Right forelimb (tissue), 1 donor: ENCODE results near the gene OR7G1.
"Not testable (repeated sequence)": the region's sequence is repeated elsewhere in the genome, so short reads cannot be mapped to it uniquely, and the experiment has no call there.

Experiments
- DNase-seq: peaks from one replicate; pipeline ENCODE4 v3.0.0-alpha.2; 2018

The OR7G1 gene

DNA sequence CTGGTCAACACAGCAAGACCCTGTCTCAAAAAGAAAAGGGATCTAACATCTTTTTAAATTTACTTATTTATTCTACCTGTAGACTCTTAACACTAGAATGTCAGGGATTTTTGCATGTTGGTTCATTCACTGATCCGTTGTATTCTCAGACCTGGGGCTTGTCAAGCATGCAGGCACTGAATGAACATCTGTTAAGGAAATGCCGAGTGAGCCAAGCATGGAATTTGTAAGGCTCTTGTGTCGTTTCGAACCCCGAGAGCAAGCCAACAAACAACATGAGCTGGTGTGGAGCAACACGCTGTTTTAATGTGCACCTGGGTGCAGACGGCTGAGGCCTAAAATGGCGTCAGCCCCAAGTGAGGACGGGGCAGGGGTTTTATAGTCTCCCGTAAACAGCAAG lies 38.7 kb downstream of the OR7G1 start:
- DNase-seq: no peak

DNA sequence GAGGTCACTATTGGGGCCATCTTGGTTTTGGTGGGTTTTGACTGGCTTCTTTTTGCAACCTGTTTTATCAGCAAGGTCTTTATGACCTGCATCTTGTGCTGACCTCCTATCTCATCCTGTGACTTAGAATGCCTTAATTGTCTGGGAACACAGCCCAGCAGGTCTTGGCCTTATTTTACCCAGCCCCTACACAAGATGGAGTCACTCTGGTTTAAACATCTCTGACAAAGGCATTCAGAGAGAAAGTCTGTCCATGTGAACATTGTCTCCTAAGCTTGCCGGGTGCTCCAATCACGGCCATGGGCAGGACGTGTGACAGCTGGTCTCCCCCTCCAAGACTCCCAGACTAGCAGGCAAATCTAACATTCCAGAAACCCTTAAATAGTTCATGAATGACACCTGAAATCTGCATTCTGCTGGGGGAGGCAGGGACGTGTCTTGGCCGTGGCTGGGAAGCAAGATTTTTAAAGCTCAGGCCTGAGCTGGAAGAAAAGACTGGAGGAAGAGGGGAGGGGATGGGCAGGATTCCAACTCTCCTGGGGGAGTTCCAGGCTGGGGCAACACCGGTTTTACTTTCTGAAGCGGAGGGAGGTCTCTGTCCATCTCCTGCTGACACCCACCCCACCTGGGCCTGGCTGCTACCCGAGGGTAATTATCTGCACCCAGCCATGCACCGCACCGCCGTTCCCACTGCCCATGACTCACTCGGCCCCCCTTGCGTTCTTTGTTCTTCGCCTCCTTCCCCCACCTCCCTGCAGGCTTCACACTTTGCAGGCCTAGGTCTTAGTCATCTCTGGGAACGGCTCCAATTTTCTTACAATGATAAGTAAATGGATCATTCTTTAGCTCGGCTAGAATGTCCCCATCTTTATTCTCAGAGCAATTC lies 40.3 kb downstream of the OR7G1 start:
- DNase-seq: peak; percentile 71

DNA sequence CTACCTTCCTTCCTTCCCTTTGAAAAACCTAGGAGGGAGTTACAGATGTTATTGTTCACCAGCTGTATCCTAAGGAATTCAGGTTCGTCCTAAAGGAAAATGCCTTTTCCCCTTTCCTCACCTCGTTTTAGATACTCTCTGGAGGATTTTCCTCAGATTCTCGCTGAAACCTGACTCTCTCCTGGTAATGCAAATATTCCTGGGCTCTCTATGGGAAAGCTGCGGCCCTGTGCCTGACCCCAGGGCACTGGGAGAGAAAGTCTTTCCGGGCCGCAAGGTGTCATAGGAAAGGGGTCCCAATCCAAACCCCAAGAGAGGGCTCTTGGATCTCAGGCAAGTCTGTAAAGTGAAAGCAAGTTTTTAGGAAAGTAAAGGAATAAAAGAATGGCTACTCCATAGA lies 41.8 kb downstream of the OR7G1 start:
- DNase-seq: no peak

DNA sequence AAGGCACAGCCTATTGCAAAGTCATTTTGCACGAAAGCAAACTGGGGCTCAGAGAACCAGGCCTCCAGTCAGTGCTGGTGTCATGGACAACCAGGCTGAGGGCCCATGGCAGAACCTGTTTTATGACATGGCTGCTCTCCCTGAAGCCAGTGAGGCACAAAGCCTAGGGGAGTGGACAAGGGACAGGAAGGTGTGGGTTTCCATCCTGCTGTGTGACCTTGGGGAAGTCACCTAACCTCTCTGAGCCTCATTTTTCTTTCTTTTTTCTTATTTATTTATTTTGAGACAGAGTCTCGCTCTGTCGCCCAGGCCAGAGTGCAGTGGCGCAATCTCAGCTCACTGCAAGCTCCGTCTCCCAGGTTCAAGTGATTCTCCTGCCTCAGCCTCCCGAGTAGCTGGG lies 43.8 kb downstream of the OR7G1 start:
- DNase-seq: not testable (repeated sequence)

DNA sequence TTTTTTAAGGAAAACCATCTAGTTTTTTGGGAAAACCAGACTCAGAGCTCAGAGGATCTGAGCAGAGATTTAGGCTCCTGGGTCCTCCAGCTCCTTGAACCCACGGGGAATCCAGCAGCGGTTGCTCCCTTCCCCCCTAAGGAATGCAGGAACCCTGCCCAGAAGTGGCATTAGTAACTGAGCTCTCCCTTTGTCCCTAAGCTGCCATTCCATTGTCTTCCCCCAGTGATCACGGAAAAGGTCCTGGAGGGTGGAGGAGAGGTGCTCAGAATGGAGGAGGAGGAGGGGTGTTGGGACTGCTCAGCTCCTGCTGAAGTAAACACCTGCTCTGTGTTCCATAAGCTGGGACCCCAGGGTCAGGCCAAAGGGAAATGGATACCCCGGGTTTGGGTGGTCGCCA lies 45.5 kb downstream of the OR7G1 start:
- DNase-seq: no peak

DNA sequence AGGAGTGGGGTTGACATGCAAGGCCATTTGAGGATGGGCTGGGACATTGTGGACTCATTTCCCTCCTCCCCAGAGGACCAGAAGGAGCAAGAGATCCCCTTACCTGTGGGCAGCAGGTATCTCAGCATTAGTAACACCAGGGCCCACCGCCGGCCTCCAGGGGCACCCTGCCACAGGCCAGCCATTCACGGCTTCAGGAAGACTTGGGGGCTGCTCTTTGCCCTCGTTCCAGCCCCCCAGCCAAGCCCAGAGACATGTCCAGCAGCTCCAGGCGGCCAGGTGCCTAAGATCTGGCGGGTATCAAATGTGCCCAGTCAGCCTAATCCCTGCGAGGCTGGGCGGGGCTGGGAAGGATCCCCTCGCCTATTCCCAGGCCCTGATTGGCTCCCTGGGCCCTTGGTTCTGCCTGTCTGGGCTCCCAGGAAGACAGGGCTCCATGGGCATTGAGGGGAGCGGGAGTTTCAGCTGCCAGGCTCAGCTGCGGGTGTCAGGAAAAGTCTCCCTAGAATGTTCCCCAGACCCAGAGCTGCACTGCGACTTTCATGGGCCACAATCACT lies 50.0 kb downstream of the OR7G1 start:
- DNase-seq: no peak
